SK-N-SH (cell line): Measurements from ENCODE around the gene HAAO. TPM values are rescaled to one million over a fixed set of nuclear protein-coding genes. Genes with fewer than 3 reads are reported as not detected.

Source experiments
- CTCF ChIA-PET: fragments of 300-600, 350-600 bp; formaldehyde crosslinking; extraction: SDS; loops from one replicate; lab custom pipeline; 2021; lab: Yijun Ruan, JAX
- POLR2A ChIA-PET: fragments of 350-600 bp; sonication (Branson Sonifier 250); formaldehyde crosslinking; extraction: SDS; loops from one replicate; lab custom pipeline; 2020; ENCODE audit warnings: antibody characterized with exemption, inconsistent platforms; lab: Yijun Ruan, JAX
- DNase-seq: peaks from one replicate; pipeline ENCODE4 v3.0.0; 2012
- H2AFZ ChIP-seq: fragments of 200-600 bp; sonication (generic); 2 replicates; pipeline ENCODE4 v1.8.1; 2016; ENCODE audit warnings: antibody characterized with exemption, mild to moderate bottlenecking, low read depth
- H3F3A ChIP-seq: fragments of 200-600 bp; sonication (generic); replicated peaks from 2 replicates; pipeline ENCODE3; 2016; ENCODE audit warnings: antibody characterized with exemption, mild to moderate bottlenecking; ENCODE audit not compliant: insufficient read depth
- H3K27ac ChIP-seq, 2 experiments: fragments of 200-500 bp in 1 of 2; fragments of 200-600 bp in 1 of 2; sonication (Bioruptor generic) in 1 of 2; sonication (generic), shearing (Covaris generic) in 1 of 2; 2 replicates each; pipeline versions ENCODE4 v1.5.1 to v1.6.1; 2014 to 2016; ENCODE audit warnings: low read depth in 2 of 2, inconsistent platforms in 1 of 2, low read length in 1 of 2, mild to moderate bottlenecking in 1 of 2, mixed read lengths in 1 of 2
- H3K27me3 ChIP-seq: fragments of 200-600 bp; sonication (generic), shearing (Covaris generic); 2 replicates; pipeline ENCODE4 v1.6.1; 2016; ENCODE audit warnings: mixed run types; ENCODE audit not compliant: insufficient read depth
- H3K36me3 ChIP-seq, 2 experiments: fragments of 200-500 bp in 1 of 2; fragments of 200-600 bp in 1 of 2; sonication (Bioruptor generic) in 1 of 2; sonication (generic) in 1 of 2; replicated peaks in 1 of 2; 2 replicates each; pipeline versions ENCODE3 to v1.5.1; 2014 to 2016; ENCODE audit warnings: low read length in 1 of 2, mild to moderate bottlenecking in 1 of 2; ENCODE audit not compliant: insufficient read depth in 2 of 2, control insufficient read depth in 1 of 2
- H3K4me1 ChIP-seq, 2 experiments: fragments of 200-500 bp in 1 of 2; fragments of 200-600 bp in 1 of 2; sonication (Bioruptor generic) in 1 of 2; sonication (generic), shearing (Covaris generic) in 1 of 2; 2 replicates each; pipeline versions ENCODE4 v1.5.1 to v1.6.1; 2014 to 2016; ENCODE audit warnings: low read depth in 1 of 2, low read length in 1 of 2, mixed run types in 1 of 2; ENCODE audit not compliant: insufficient read depth in 2 of 2, control insufficient read depth in 1 of 2
- H3K4me2 ChIP-seq: fragments of 200-600 bp; sonication (generic), shearing (Covaris generic); 2 replicates; pipeline ENCODE4 v1.6.1; 2017; ENCODE audit warnings: mixed run types
- H3K4me3 ChIP-seq, 2 experiments: fragments of 200-500 bp in 1 of 2; fragments of 200-600 bp in 1 of 2; sonication (Bioruptor generic) in 1 of 2; sonication (generic), shearing (Covaris generic) in 1 of 2; 2 replicates each; pipeline versions ENCODE4 v1.5.1 to v1.8.1; 2014 to 2016; ENCODE audit warnings: low read depth in 2 of 2, inconsistent platforms in 1 of 2, low read length in 1 of 2, mild to moderate bottlenecking in 1 of 2, mixed read lengths in 1 of 2, moderate library complexity in 1 of 2
- H3K79me2 ChIP-seq: fragments of 200-600 bp; sonication (generic); 2 replicates; pipeline ENCODE4 v1.8.1; 2017; ENCODE audit warnings: mild to moderate bottlenecking; ENCODE audit not compliant: insufficient read depth
- H3K9ac ChIP-seq: fragments of 200-600 bp; sonication (generic); 2 replicates; pipeline ENCODE4 v1.6.1; 2017; ENCODE audit warnings: mixed run types
- H3K9me2 ChIP-seq: fragments of 200-600 bp; sonication (generic); 2 replicates; pipeline ENCODE4 v1.6.1; 2017; ENCODE audit warnings: mixed run types
- H3K9me3 ChIP-seq: fragments of 200-600 bp; sonication (generic); 2 replicates; pipeline ENCODE4 v1.6.1; 2017; ENCODE audit warnings: mixed run types, mild to moderate bottlenecking, moderate library complexity
- H4K20me1 ChIP-seq: fragments of 200-600 bp; sonication (generic); 2 replicates; pipeline ENCODE4 v1.6.1; 2017; ENCODE audit warnings: mild to moderate bottlenecking, mixed run types; ENCODE audit not compliant: insufficient read depth
- ELF1 ChIP-seq: IDR thresholded peaks from 2 replicates; pipeline ENCODE4 v1.4.0; 2012
- EP300 ChIP-seq, 2 experiments: IDR thresholded peaks; 2 replicates each; pipeline versions ENCODE4 v1.4.0 to v1.6.1; 2012; ENCODE audit warnings: borderline replicate concordance in 1 of 2, low read depth in 1 of 2, low read length in 1 of 2
- EZH2phosphoT487 ChIP-seq: fragments of 200-600 bp; sonication (generic); IDR thresholded peaks from 2 replicates; pipeline ENCODE4 v1.6.1; 2017; ENCODE audit warnings: low read depth, mixed run types, mild to moderate bottlenecking, antibody characterized with exemption, moderate library complexity, borderline replicate concordance
- FOXJ3 ChIP-seq: sonication (generic); formaldehyde crosslinking; IDR thresholded peaks from 2 replicates; pipeline ENCODE4 v1.5.1; 2020; ENCODE audit warnings: mild to moderate bottlenecking, missing genetic modification reagents
- FOXM1 ChIP-seq: IDR thresholded peaks from 2 replicates; pipeline ENCODE4 v1.4.0; 2012; ENCODE audit warnings: low read depth, mild to moderate bottlenecking
- GATA2 ChIP-seq: sonication (generic); formaldehyde crosslinking; IDR thresholded peaks from 2 replicates; pipeline ENCODE4 v1.5.0; 2020; ENCODE audit warnings: mild to moderate bottlenecking, missing genetic modification reagents
- MEF2A ChIP-seq: IDR thresholded peaks from 2 replicates; pipeline ENCODE4 v1.4.0; 2012; ENCODE audit warnings: low read depth, borderline replicate concordance
- NRF1 ChIP-seq: IDR thresholded peaks from 2 replicates; pipeline ENCODE4 v1.6.1; 2012; ENCODE audit warnings: low read depth, mild to moderate bottlenecking, low read length
- POLR2AphosphoS5 ChIP-seq: IDR thresholded peaks from 2 replicates; pipeline ENCODE4 v1.6.1; 2012; ENCODE audit warnings: low read depth, low read length
- SIN3A ChIP-seq: IDR thresholded peaks from 2 replicates; pipeline ENCODE4 v1.6.1; 2012; ENCODE audit warnings: low read depth, mild to moderate bottlenecking, low read length, moderate library complexity, borderline replicate concordance
- SMC3 ChIP-seq: IDR thresholded peaks from 2 replicates; pipeline ENCODE4 v1.6.1; 2012; ENCODE audit warnings: low read depth, low read length, improper control_type of control experiment
- TAF1 ChIP-seq: IDR thresholded peaks from 2 replicates; pipeline ENCODE4 v1.6.1; 2012; ENCODE audit warnings: low read depth, mild to moderate bottlenecking, low read length, moderate library complexity, borderline replicate concordance
- TCF12 ChIP-seq: IDR thresholded peaks from 2 replicates; pipeline ENCODE4 v1.4.0; 2012
- WGBS: methylation state at CpG from one replicate; pipeline ENCODE4 v1.1.6; 2017; ENCODE audit warnings: low lambda C conversion rate; 5-methylcytosine and 5-hydroxymethylcytosine counted together
- polyA plus RNA-seq, 3 experiments: library from polyadenylated mRNA; depleted of rRNA; stranded (reverse); fragments of >200 nt; gene quantifications; 2 replicates each; pipeline ENCODE4 v1.2.3, GENCODE V29; 2012
- TF ChIP-seq, protein P1 (sequence below): fragments of 200-600 bp; sonication (generic); IDR thresholded peaks from 2 replicates; pipeline ENCODE4 v1.6.1; 2017; ENCODE audit warnings: antibody characterized with exemption, mild to moderate bottlenecking, moderate library complexity

The HAAO gene
- polyA plus RNA-seq, 1 of the 3 experiments (the other 2 are of a cell fraction), result not detected

DNA sequence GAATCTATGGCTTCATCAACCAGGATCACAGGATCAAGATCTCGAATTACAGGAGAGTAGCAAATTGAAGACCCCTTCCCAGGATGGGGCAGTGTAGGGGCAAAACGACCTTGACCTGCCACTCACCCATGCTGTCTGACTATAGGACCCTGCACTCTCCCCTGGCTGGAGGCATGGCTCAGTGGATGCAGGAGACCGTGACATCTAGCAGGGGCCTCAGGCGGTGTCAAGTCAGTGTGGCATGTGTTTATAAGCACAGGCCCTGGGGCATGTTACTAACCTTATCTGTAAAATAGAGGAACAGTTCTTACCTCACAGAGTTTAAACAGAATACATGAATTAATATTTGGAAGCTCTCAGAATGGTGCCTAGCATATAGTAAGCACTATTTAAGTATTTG lies 3.5 kb downstream of the HAAO start:
- ChIA-PET CTCF (interaction anchor here (1.1 to 1.9 kb wide), 3 partner anchors 12 to 24 kb away, joined by 3 to 5 read pairs (median 4); no protein-coding TSS in a partner anchor), POLR2A (no interaction called here)
- no peaks in the 10 kb centered on the region for H3K27me3 ChIP-seq
- no peaks in the 10 kb centered on the region for H3K9me2 ChIP-seq
- H2AFZ ChIP-seq, result no peak overlapping the region
- no peak overlapping the region for H3K27ac ChIP-seq
- no peaks in the 10 kb centered on the region for H3F3A ChIP-seq
- H3K4me3 ChIP-seq, result no peak overlapping the region
- no peaks in the 10 kb centered on the region for H3K79me2 ChIP-seq
- H4K20me1 ChIP-seq, result no peaks in the 10 kb centered on the region
- peak; percentile 62 for DNase-seq
- TF ChIP-seq EZH2phosphoT487, result no peak
- peak in 1 of 2 experiments; percentile 51; a peak in 2 of 4 replicates for TF ChIP-seq EP300 (IDR thresholded peaks at IDR 0.05; ENCODE audit: borderline replicate concordance in 1 of 2, low read depth in 1 of 2, low read length in 1 of 2)
- TF ChIP-seq, all 33 proteins: peak for 1
- H3K36me3 ChIP-seq, result no peaks in the 10 kb centered on the region
- H3K4me2 ChIP-seq, result no peak overlapping the region
- WGBS, result 35% methylated on average over 4 of the region's 4 CpGs
- no peaks in the 10 kb centered on the region for H3K9me3 ChIP-seq
- H3K4me1 ChIP-seq, result peaks cover 0 to 31% of the 10 kb centered on the region in 2 experiments; a peak in 1 of 4 replicates
- H3K9ac ChIP-seq, result no peak overlapping the region

DNA sequence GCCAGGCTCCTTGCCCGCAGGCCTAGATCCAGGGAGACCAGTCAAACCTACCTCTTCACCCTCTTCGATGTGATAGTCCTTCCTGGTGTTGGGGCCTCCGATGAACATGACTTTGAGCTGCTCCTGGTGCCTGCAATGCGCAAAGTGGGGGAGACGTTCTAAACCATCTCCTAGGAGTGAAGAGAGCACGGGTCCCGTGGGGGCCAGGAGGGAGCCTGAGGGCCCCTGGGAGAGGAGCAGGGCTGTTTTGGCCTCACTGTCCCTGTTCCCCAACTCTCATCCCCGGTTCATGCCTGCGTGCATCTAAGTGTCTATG lies 3.9 kb downstream of the HAAO start:
- 71% methylated on average over 5 of the region's 9 CpGs for WGBS
- Histone ChIP-seq H3K79me2 (no peaks in the 10 kb centered on the region), H2AFZ (no peak overlapping the region), H4K20me1 (no peaks in the 10 kb centered on the region), H3K36me3 (no peaks in the 10 kb centered on the region), H3K9me3 (no peaks in the 10 kb centered on the region), H3K4me2 (no peak overlapping the region), H3K9me2 (no peaks in the 10 kb centered on the region), H3K9ac (no peak overlapping the region), H3K27ac (no peak overlapping the region), H3K4me3 (no peak overlapping the region), H3K27me3 (no peaks in the 10 kb centered on the region), H3F3A (no peaks in the 10 kb centered on the region), H3K4me1 (peaks cover 0 to 31% of the 10 kb centered on the region in 2 experiments; a peak in 1 of 4 replicates)
- POLR2A ChIA-PET, result no interaction called here
- no peak for DNase-seq
- CTCF ChIA-PET, result interaction anchor here (1.0 to 1.9 kb wide), 3 partner anchors 12 to 126 kb away, joined by 3 to 5 read pairs (median 4); no protein-coding TSS in a partner anchor
- TF ChIP-seq FOXJ3 (CRISPR knock-in tag) (no peak), TCF12 (no peak), TAF1 (no peak), POLR2AphosphoS5 (no peak), NRF1 (no peak), MEF2A (no peak), SMC3 (no peak), SIN3A (no peak), FOXM1 (no peak), ELF1 (no peak), GATA2 (CRISPR knock-in tag) (no peak)
- TF ChIP-seq, protein P1, sequence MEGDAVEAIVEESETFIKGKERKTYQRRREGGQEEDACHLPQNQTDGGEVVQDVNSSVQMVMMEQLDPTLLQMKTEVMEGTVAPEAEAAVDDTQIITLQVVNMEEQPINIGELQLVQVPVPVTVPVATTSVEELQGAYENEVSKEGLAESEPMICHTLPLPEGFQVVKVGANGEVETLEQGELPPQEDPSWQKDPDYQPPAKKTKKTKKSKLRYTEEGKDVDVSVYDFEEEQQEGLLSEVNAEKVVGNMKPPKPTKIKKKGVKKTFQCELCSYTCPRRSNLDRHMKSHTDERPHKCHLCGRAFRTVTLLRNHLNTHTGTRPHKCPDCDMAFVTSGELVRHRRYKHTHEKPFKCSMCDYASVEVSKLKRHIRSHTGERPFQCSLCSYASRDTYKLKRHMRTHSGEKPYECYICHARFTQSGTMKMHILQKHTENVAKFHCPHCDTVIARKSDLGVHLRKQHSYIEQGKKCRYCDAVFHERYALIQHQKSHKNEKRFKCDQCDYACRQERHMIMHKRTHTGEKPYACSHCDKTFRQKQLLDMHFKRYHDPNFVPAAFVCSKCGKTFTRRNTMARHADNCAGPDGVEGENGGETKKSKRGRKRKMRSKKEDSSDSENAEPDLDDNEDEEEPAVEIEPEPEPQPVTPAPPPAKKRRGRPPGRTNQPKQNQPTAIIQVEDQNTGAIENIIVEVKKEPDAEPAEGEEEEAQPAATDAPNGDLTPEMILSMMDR, result no peak
